ENCODE measurements around the gene CLDN11.

The CLDN11 gene

DNA sequence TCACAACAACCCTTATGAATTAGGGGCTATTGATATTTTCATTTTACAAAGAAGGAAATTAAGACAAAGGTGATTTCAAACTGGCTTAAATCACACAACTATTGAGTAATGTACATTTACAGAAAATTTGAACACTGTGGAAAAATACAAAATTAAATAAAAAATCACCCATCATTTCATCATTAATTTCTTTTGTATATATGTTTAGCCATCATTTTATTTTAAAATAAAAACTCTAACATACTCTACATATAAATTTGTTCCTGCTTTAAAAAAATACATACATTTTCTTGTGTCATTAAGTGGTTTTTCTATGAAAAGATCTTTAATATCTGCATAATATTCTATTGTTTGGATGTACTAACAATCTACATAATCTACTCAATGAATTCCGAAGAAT is 20.2 kb downstream of the CLDN11 start:
- peaks cover 2 to 6% of the 10 kb centered on the region in 2 donors for H3K4me1 Mint-ChIP-seq
- no peaks in the 10 kb centered on the region for H3K36me3 Mint-ChIP-seq
- no peak overlapping the region for H3K27ac Mint-ChIP-seq
- peaks cover 23 to 38% of the 10 kb centered on the region in 2 donors for H3K27me3 Mint-ChIP-seq
- no peak for ATAC-seq (replicated peaks)
- no peak for DNase-seq
- H3K9me3 Mint-ChIP-seq = no peaks in the 10 kb centered on the region
- no peak overlapping the region for H3K4me3 Mint-ChIP-seq

- no peak for DNase-seq
- ATAC-seq (replicated peaks) = peak in 1 of 2 donors; percentile 56
- Mint-ChIP-seq H3K4me3 (no peak overlapping the region), H3K9me3 (no peaks in the 10 kb centered on the region), H3K36me3 (no peaks in the 10 kb centered on the region), H3K27me3 (peaks cover 23 to 38% of the 10 kb centered on the region in 2 donors), H3K4me1 (peaks cover 2 to 6% of the 10 kb centered on the region in 2 donors), H3K27ac (no peak overlapping the region)
Measured at GRCh38 chr3:170440344-170440743, 21.7 kb downstream of the CLDN11 start.

GRCh38 chr3:170441412-170441811 is 22.7 kb downstream of the CLDN11 start:
- Mint-ChIP-seq H3K27ac (no peak overlapping the region), H3K27me3 (peaks cover 23 to 38% of the 10 kb centered on the region in 2 donors)
- no peak for ATAC-seq (replicated peaks)

DNA sequence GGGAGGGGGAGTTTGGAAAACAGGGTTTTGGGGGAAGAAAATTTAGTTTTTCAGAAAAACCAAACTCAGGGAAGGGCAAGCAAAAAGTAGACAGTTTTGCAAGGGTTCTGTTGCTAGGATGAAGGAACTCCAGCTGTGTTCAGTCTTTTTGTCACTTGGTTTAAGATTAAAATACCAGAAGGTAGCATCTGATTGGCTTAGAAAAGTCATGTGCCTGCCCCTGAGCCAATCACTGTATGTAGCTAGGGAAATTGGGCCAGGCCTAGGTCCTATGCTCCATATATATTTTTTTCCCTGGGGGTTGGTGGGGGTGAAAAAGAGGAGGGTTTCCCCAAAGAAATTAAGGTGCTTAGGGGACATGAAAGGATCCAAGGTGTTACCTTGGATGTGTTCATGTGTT is 24.3 kb downstream of the CLDN11 start:
- peaks cover 2 to 6% of the 10 kb centered on the region in 2 donors for H3K4me1 Mint-ChIP-seq
- DNase-seq = no peak

More at GRCh38 chr3:170441412-170441811, 22.7 kb downstream of the CLDN11 start:
- Mint-ChIP-seq H3K4me3 (no peak overlapping the region), H3K36me3 (no peaks in the 10 kb centered on the region), H3K9me3 (no peaks in the 10 kb centered on the region), H3K4me1 (peaks cover 2 to 6% of the 10 kb centered on the region in 2 donors)
- DNase-seq = no peak

GRCh38 chr3:170443457-170443856 is 24.8 kb downstream of the CLDN11 start:
- no peak overlapping the region for H3K27ac Mint-ChIP-seq

More for the DNA sequence above, 24.3 kb downstream of the CLDN11 start:
- no peak for ATAC-seq (replicated peaks)
- Mint-ChIP-seq H3K36me3 (no peaks in the 10 kb centered on the region), H3K4me3 (no peak overlapping the region), H3K27ac (no peak overlapping the region), H3K9me3 (no peaks in the 10 kb centered on the region), H3K27me3 (peaks cover 23 to 31% of the 10 kb centered on the region in 2 donors)

GRCh38 chr3:170448584-170448983 is 29.9 kb downstream of the CLDN11 start:
- no peak overlapping the region for H3K4me3 Mint-ChIP-seq
- no peaks in the 10 kb centered on the region for H3K36me3 Mint-ChIP-seq
- no peaks in the 10 kb centered on the region for H3K9me3 Mint-ChIP-seq
- no peaks in the 10 kb centered on the region for H3K4me1 Mint-ChIP-seq
- ATAC-seq (replicated peaks) (no peak), DNase-seq (no peak)
- H3K27me3 Mint-ChIP-seq = peaks cover 0 to 4% of the 10 kb centered on the region in 2 donors
- no peak overlapping the region for H3K27ac Mint-ChIP-seq

More at GRCh38 chr3:170443457-170443856, 24.8 kb downstream of the CLDN11 start:
- peaks cover 23 to 31% of the 10 kb centered on the region in 2 donors for H3K27me3 Mint-ChIP-seq
- peaks cover 2 to 6% of the 10 kb centered on the region in 2 donors for H3K4me1 Mint-ChIP-seq
- H3K9me3 Mint-ChIP-seq = no peaks in the 10 kb centered on the region
- DNase-seq (no peak), ATAC-seq (replicated peaks) (no peak)
- no peak overlapping the region for H3K4me3 Mint-ChIP-seq
- no peaks in the 10 kb centered on the region for H3K36me3 Mint-ChIP-seq

GRCh38 chr3:170450039-170450438 is 31.4 kb downstream of the CLDN11 start:
- no peaks in the 10 kb centered on the region for H3K36me3 Mint-ChIP-seq
- DNase-seq (no peak), ATAC-seq (replicated peaks) (no peak)
- H3K4me3 Mint-ChIP-seq = no peak overlapping the region
- H3K27ac Mint-ChIP-seq = no peak overlapping the region
- H3K4me1 Mint-ChIP-seq = no peaks in the 10 kb centered on the region
- H3K27me3 Mint-ChIP-seq = peaks cover 4 to 18% of the 10 kb centered on the region in 2 donors
- no peaks in the 10 kb centered on the region for H3K9me3 Mint-ChIP-seq

- peaks cover 33 to 34% of the 10 kb centered on the region in 2 donors for H3K27me3 Mint-ChIP-seq
- no peaks in the 10 kb centered on the region for H3K36me3 Mint-ChIP-seq
- H3K4me1 Mint-ChIP-seq = no peaks in the 10 kb centered on the region
- no peaks in the 10 kb centered on the region for H3K9me3 Mint-ChIP-seq
- no peak overlapping the region for H3K27ac Mint-ChIP-seq
- DNase-seq (no peak), ATAC-seq (replicated peaks) (no peak)
- no peak overlapping the region for H3K4me3 Mint-ChIP-seq
Measured at GRCh38 chr3:170454509-170454908, 35.8 kb downstream of the CLDN11 start.

DNA sequence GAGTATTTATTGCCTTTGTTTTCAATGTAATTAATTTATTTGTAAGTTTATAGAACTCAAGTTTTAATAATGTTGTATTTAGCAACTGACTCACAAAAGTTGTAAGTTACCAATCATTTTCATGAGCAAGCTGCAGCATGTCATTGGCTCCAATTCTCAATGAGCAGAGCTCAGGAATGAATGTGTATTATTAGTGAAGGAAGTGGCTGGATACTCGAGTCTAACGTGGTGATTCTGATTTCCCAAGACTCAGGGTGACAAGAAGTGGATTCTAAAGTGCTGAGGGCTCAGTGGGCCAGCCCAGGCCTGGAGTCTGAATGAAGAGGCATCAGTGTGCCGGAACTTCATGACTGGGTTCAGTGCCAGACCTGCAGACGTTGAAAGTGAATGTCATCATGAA is 39.6 kb downstream of the CLDN11 start:
- no peak for ATAC-seq (replicated peaks)
- H3K27me3 Mint-ChIP-seq = peaks cover 50 to 58% of the 10 kb centered on the region in 2 donors

DNA sequence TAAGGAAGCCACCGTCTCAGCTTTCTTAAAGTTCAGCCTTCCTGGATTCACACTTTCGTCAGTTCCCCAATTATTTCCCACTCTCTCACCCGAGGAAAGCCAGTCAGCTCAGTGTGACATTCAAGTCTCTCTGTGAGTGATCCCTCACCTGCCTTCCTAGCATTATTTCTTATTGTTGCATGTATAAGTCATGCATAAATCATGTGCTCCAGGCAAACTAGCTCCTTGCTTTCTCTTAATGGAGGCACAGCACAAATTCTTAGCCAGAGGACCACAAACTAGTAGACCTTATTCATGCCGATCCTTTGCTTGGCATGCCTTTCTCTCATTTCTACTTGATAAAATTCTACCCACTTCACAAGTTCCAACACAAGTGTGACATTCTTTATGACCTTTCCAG is 44.3 kb downstream of the CLDN11 start:
- no peaks in the 10 kb centered on the region for H3K36me3 Mint-ChIP-seq
- no peaks in the 10 kb centered on the region for H3K9me3 Mint-ChIP-seq
- DNase-seq (no peak), ATAC-seq (replicated peaks) (no peak)
- H3K4me3 Mint-ChIP-seq = no peak overlapping the region
- H3K27ac Mint-ChIP-seq = no peak overlapping the region
- H3K27me3 Mint-ChIP-seq = peaks cover 40% of the 10 kb centered on the region in 2 donors
- no peaks in the 10 kb centered on the region for H3K4me1 Mint-ChIP-seq

More for the DNA sequence above, 39.6 kb downstream of the CLDN11 start:
- H3K27ac Mint-ChIP-seq = no peak overlapping the region
- no peaks in the 10 kb centered on the region for H3K4me1 Mint-ChIP-seq
- no peaks in the 10 kb centered on the region for H3K9me3 Mint-ChIP-seq
- DNase-seq = no peak
- no peaks in the 10 kb centered on the region for H3K36me3 Mint-ChIP-seq
- H3K4me3 Mint-ChIP-seq = no peak overlapping the region

DNA sequence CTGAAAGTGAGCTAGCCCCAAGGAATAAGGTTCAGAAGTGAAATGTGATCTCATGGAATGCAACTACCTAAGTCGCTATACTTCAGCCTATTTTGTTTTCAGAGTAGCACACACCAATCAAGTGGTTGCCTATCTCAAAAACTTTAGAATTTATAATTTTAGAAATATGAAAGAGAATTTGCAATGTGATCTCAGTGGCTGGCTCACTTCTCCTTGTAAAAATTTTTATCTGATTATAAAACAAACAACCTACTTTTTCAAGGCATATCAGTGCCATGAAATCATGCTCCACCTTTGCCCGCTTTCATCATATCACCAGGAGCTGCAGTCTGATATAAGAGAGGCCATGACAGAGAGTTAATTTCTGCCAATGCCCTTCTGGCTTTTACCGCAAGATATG is 47.3 kb downstream of the CLDN11 start:
- H3K4me1 Mint-ChIP-seq = peaks cover 0 to 2% of the 10 kb centered on the region in 2 donors
- no peak for ATAC-seq (replicated peaks)
- no peak overlapping the region for H3K27ac Mint-ChIP-seq
- H3K4me3 Mint-ChIP-seq = no peak overlapping the region
- no peak for DNase-seq
- H3K36me3 Mint-ChIP-seq = no peaks in the 10 kb centered on the region
- peaks cover 36 to 43% of the 10 kb centered on the region in 2 donors for H3K27me3 Mint-ChIP-seq
- H3K9me3 Mint-ChIP-seq = no peaks in the 10 kb centered on the region

GRCh38 chr3:170467007-170467406 is 48.3 kb downstream of the CLDN11 start:
- ATAC-seq (replicated peaks) (no peak), DNase-seq (no peak)
- no peaks in the 10 kb centered on the region for H3K9me3 Mint-ChIP-seq
- peak overlapping the region in 1 of 2 donors; percentile 21 for H3K4me3 Mint-ChIP-seq
- peaks cover 0 to 2% of the 10 kb centered on the region in 2 donors for H3K4me1 Mint-ChIP-seq
- no peak overlapping the region for H3K27ac Mint-ChIP-seq
- H3K36me3 Mint-ChIP-seq = no peaks in the 10 kb centered on the region
- H3K27me3 Mint-ChIP-seq = peaks cover 33 to 44% of the 10 kb centered on the region in 2 donors

DNA sequence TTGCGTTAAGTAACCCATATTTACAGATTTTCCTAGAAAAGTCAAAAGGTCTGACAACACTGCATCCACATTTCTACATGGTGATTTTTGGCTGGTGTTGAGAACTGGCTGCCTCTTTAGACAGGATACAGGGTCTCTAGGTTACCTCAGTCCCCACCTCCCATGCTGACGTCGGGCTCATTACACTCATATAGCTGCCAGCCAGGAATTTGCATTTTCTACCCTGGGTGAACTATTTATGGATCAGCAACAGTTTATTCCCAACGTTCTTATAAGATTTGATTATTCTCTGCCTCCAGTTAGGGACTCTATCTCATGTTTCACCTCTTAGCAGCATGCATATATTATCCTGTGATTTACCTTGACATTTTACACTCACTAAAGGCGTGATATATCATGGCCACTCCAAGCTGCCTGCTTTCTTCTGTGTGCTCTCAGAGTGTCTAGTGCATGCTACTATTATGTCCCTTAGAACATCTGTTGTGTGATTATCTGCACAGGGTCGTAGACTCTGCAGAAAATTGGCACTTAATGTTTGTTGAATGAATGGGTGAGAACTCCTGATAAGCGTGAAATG is 49.0 kb downstream of the CLDN11 start:
- peaks cover 32 to 41% of the 10 kb centered on the region in 2 donors for H3K27me3 Mint-ChIP-seq
- H3K36me3 Mint-ChIP-seq = no peaks in the 10 kb centered on the region
- no peak for ATAC-seq (replicated peaks)
- no peak overlapping the region for H3K4me3 Mint-ChIP-seq
- H3K9me3 Mint-ChIP-seq = no peaks in the 10 kb centered on the region
- H3K4me1 Mint-ChIP-seq = peaks cover 0 to 2% of the 10 kb centered on the region in 2 donors
- no peak for DNase-seq
- no peak overlapping the region for H3K27ac Mint-ChIP-seq

DNA sequence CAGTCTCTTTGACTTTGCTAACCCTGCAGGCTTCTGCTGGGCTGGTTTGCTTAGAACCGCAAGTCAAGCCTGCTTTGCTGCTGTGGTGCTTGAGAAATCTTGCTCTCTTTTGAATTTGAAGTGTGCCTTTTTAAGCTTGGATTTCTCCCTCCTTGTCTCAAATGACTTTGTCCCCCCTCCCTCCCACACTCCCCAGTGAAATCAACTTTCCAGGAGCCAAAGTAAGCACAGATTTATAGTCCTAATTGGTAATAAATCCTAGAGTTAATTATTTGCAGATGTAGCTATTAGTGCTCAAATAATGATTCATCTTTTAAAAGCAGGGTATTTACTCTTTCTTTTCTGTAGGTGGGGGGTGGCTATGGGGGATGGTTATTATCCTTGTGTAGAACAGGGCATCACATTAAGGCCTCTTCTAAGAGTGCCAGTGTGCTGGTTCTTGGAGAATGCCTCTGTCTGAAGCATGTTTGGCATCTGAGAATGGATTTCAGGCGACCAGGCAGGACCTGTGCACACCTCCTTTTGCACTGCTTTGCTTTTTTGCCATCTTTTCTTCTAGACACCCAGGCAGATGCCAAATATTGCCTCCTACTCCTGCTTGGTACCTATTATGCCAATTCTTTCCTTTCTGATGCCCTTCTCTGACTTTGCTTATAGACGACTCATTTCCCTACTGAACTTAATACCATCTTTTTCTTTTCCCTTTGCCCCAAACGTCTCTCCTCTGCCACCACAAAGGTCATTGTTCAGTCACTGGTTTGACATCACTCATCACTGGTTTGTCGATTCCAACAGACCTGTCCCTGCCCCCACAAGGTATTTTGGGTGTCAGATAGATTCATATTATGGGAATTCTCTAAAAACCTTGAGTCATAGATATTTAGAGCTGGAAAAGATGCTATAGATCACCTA is 50.7 kb downstream of the CLDN11 start:
- Mint-ChIP-seq H3K27me3 (peaks cover 29 to 32% of the 10 kb centered on the region in 2 donors), H3K27ac (no peak overlapping the region), H3K9me3 (no peaks in the 10 kb centered on the region), H3K4me3 (no peak overlapping the region), H3K4me1 (peaks cover 0 to 2% of the 10 kb centered on the region in 2 donors), H3K36me3 (no peaks in the 10 kb centered on the region)
- ATAC-seq (replicated peaks) (no peak), DNase-seq (no peak)
